H9 (cell line): Measurements from ENCODE around the gene KRT8. TPM values are rescaled to one million over a fixed set of nuclear protein-coding genes. Genes with fewer than 3 reads are reported as not detected.

Source experiments
- DNase-seq: peaks from one replicate; pipeline ENCODE4 v3.0.0-alpha.2; 2017
- H2AFZ ChIP-seq: one replicate; pipeline ENCODE4 v1.6.1; 2013; ENCODE audit warnings: mild to moderate bottlenecking, low read length, control low read depth, moderate library complexity
- H2AK5ac ChIP-seq: 2 replicates; pipeline ENCODE4 v1.6.1; 2013; ENCODE audit warnings: low read length, control low read depth, mixed read lengths; ENCODE audit not compliant: insufficient read length
- H2BK120ac ChIP-seq: one replicate; pipeline ENCODE4 v1.6.1; 2013; ENCODE audit warnings: low read depth, mild to moderate bottlenecking, low read length, control low read depth, inconsistent platforms; ENCODE audit not compliant: poor library complexity, severe bottlenecking
- H2BK12ac ChIP-seq: 2 replicates; pipeline ENCODE4 v1.6.1; 2013; ENCODE audit warnings: low read length, control low read depth, mixed read lengths, low read depth; ENCODE audit not compliant: insufficient read length
- H2BK15ac ChIP-seq: 2 replicates; pipeline ENCODE4 v1.6.1; 2013; ENCODE audit warnings: low read depth, low read length, control low read depth
- H2BK20ac ChIP-seq: one replicate; pipeline ENCODE4 v1.6.1; 2013; ENCODE audit warnings: low read depth, mild to moderate bottlenecking, low read length, control low read depth, inconsistent platforms; ENCODE audit not compliant: poor library complexity, severe bottlenecking
- H2BK5ac ChIP-seq: 2 replicates; pipeline ENCODE4 v1.6.1; 2013; ENCODE audit warnings: low read length, control low read depth, mixed read lengths; ENCODE audit not compliant: insufficient read length
- H3K14ac ChIP-seq: 2 replicates; pipeline ENCODE4 v1.6.1; 2013; ENCODE audit warnings: low read length, control low read depth; ENCODE audit not compliant: insufficient read depth
- H3K18ac ChIP-seq: 2 replicates; pipeline ENCODE4 v1.6.1; 2013; ENCODE audit warnings: low read depth, mild to moderate bottlenecking, mixed read lengths, low read length, control low read depth; ENCODE audit not compliant: insufficient read length
- H3K23ac ChIP-seq: 2 replicates; pipeline ENCODE4 v1.6.1; 2013; ENCODE audit warnings: low read length, control low read depth, mixed read lengths, low read depth; ENCODE audit not compliant: insufficient read length
- H3K23me2 ChIP-seq: 2 replicates; pipeline ENCODE4 v1.6.1; 2013; ENCODE audit warnings: low read depth, mild to moderate bottlenecking, mixed read lengths, low read length, control low read depth; ENCODE audit not compliant: insufficient read length, poor library complexity, severe bottlenecking
- H3K27ac ChIP-seq: 2 replicates; pipeline ENCODE4 v1.5.1; 2013; ENCODE audit warnings: low read length, control low read depth, mixed read lengths, low read depth; ENCODE audit not compliant: insufficient read length
- H3K27me3 ChIP-seq: 2 replicates; pipeline ENCODE4 v1.6.1; 2013; ENCODE audit warnings: low read length, control low read depth, inconsistent platforms; ENCODE audit not compliant: insufficient read depth
- H3K4ac ChIP-seq: 2 replicates; pipeline ENCODE4 v1.6.1; 2013; ENCODE audit warnings: low read depth, mild to moderate bottlenecking, control low read depth, inconsistent platforms, low read length, moderate library complexity
- H3K4me1 ChIP-seq: 2 replicates; pipeline ENCODE4 v1.6.1; 2013; ENCODE audit warnings: low read length, control low read depth, inconsistent platforms; ENCODE audit not compliant: insufficient read depth
- H3K4me2 ChIP-seq: 2 replicates; pipeline ENCODE4 v1.6.1; 2013; ENCODE audit warnings: low read length, control low read depth, mixed read lengths; ENCODE audit not compliant: insufficient read length, insufficient read depth
- H3K56ac ChIP-seq: 2 replicates; pipeline ENCODE4 v1.6.1; 2013; ENCODE audit warnings: low read depth, mild to moderate bottlenecking, mixed read lengths, low read length, control low read depth; ENCODE audit not compliant: insufficient read length
- H3K79me1 ChIP-seq: 2 replicates; pipeline ENCODE4 v1.6.1; 2013; ENCODE audit warnings: low read depth, mild to moderate bottlenecking, moderate library complexity, low read length, control low read depth, inconsistent platforms; ENCODE audit not compliant: insufficient read depth, poor library complexity, severe bottlenecking
- H3K79me2 ChIP-seq: 2 replicates; pipeline ENCODE4 v1.6.1; 2013; ENCODE audit warnings: low read length, control low read depth, inconsistent platforms; ENCODE audit not compliant: insufficient read depth
- H3K9ac ChIP-seq: 2 replicates; pipeline ENCODE4 v1.6.1; 2013; ENCODE audit warnings: low read length, control low read depth, mixed read lengths; ENCODE audit not compliant: insufficient read length; ENCODE audit errors: extremely low read depth
- H3K9me3 ChIP-seq: one replicate; pipeline ENCODE4 v1.6.1; 2013; ENCODE audit warnings: low read depth, low read length, inconsistent platforms; ENCODE audit not compliant: control insufficient read depth
- H3T11ph ChIP-seq: one replicate; pipeline ENCODE4 v1.6.1; 2013; ENCODE audit warnings: mild to moderate bottlenecking, low read length, control low read depth, inconsistent platforms
- H4K20me1 ChIP-seq: one replicate; pipeline ENCODE4 v1.6.1; 2013; ENCODE audit not compliant: control insufficient read depth, insufficient read length, insufficient read depth
- H4K5ac ChIP-seq: 2 replicates; pipeline ENCODE4 v1.6.1; 2013; ENCODE audit warnings: low read depth, mild to moderate bottlenecking, mixed read lengths, low read length, control low read depth; ENCODE audit not compliant: insufficient read length
- H4K8ac ChIP-seq: replicated peaks from 2 replicates; pipeline ENCODE4 v1.6.1; 2013; ENCODE audit warnings: low read length, control low read depth, mixed read lengths, low read depth; ENCODE audit not compliant: insufficient read length
- H4K91ac ChIP-seq: 2 replicates; pipeline ENCODE4 v1.6.1; 2013; ENCODE audit warnings: low read depth, mild to moderate bottlenecking, moderate library complexity, mixed read lengths, low read length, control low read depth; ENCODE audit not compliant: insufficient read length
- H3K27ac Mint-ChIP-seq, 3 experiments: 2 replicates in 2 of 3; 3 replicates in 1 of 3; pipeline ENCODE4 v1.8.0; 2020 to 2021; ENCODE audit warnings: mixed read lengths in 3 of 3, mild to moderate bottlenecking in 1 of 3, moderate library complexity in 1 of 3
- H3K27me3 Mint-ChIP-seq: 2 replicates; pipeline ENCODE4 v1.8.0; 2021; ENCODE audit warnings: low read depth, mild to moderate bottlenecking, moderate library complexity, mixed read lengths
- H3K36me3 Mint-ChIP-seq, 3 experiments: 2 replicates in 2 of 3; 3 replicates in 1 of 3; pipeline ENCODE4 v1.8.0; 2020 to 2021; ENCODE audit warnings: low read depth in 3 of 3, mixed read lengths in 3 of 3; ENCODE audit not compliant: insufficient read depth in 1 of 3
- H3K4me1 Mint-ChIP-seq, 2 experiments: 2 replicates each; pipeline ENCODE4 v1.8.0; 2020; ENCODE audit warnings: mixed read lengths in 2 of 2
- H3K4me3 Mint-ChIP-seq, 2 experiments: 2 replicates in 1 of 2; 3 replicates in 1 of 2; pipeline ENCODE4 v1.8.0; 2020 to 2021; ENCODE audit warnings: mild to moderate bottlenecking in 2 of 2, mixed read lengths in 2 of 2, moderate library complexity in 1 of 2
- H3K9me3 Mint-ChIP-seq, 2 experiments: 2 replicates in 1 of 2; 3 replicates in 1 of 2; pipeline ENCODE4 v1.8.0; 2020; ENCODE audit warnings: mild to moderate bottlenecking in 2 of 2, mixed read lengths in 2 of 2, moderate library complexity in 1 of 2
- WGBS: extraction: QIAGEN DNeasy Blood & Tissue Kit; methylation state at CpG from one replicate; pipeline ENCODE4 v1.1.7; 2013; ENCODE audit warnings: missing lambda C conversion rate, low lambda C conversion rate, mixed read lengths; ENCODE audit not compliant: insufficient read length; ENCODE audit errors: extremely low coverage; 5-methylcytosine and 5-hydroxymethylcytosine counted together
- total RNA-seq: library from RNA; stranded (reverse); gene quantifications from 2 replicates; pipeline ENCODE4 v1.2.1, GENCODE V29; 2021
- TF ChIP-seq, protein P1 (sequence below): fragments of 200-600 bp; sonication (generic); conservative IDR thresholded peaks from 3 replicates; pipeline ENCODE4 v1.8.0; 2021; ENCODE audit warnings: antibody characterized with exemption, mild to moderate bottlenecking

Gene KRT8
- total RNA-seq, 1 experiment from 2014 or later = 244 TPM

DNA sequence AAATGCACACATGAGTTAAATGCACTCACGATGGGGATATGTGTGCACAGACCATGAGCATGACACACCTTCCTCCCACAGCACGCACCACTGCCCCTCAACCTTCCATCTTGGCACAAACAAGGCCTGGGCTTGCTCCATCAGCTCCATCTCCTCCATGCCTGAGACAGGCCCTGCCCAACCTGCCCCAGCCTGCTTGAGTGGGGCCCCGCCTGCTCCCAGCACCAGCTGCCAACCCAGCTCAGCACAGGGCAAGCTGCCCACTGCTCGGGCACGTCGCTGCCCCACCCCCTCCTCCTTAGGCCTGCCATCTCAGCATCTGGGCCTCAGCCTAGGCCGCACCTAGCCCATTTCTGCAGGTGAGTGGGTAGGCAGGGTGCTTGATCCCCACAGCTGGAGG, 28.5 kb downstream of the KRT8 start:
- no peaks in the 10 kb centered on the region for H3K4me1 ChIP-seq

More for the DNA sequence above, 28.5 kb downstream of the KRT8 start:
- Histone ChIP-seq H3K4ac (no peak overlapping the region), H3K18ac (no peak overlapping the region), H3K27ac (no peak overlapping the region), H3K9me3 (no peaks in the 10 kb centered on the region), H3K79me2 (no peaks in the 10 kb centered on the region), H3K23ac (no peak overlapping the region), H2BK12ac (no peak overlapping the region), H2BK120ac (no peak overlapping the region), H3K23me2 (peaks cover 9% of the 10 kb centered on the region), H3K14ac (no peak overlapping the region), H3K4me2 (no peak overlapping the region), H3K9ac (no peak overlapping the region), H4K20me1 (no peaks in the 10 kb centered on the region), H3K56ac (no peak overlapping the region), H4K91ac (no peak overlapping the region), H2BK15ac (no peak overlapping the region), H4K5ac (no peak overlapping the region), H2AFZ (no peak overlapping the region), H2BK20ac (no peak overlapping the region), H3K79me1 (no peaks in the 10 kb centered on the region), H2BK5ac (no peak overlapping the region), H2AK5ac (no peak overlapping the region), H4K8ac (no peak overlapping the region), H3K27me3 (no peaks in the 10 kb centered on the region; the same call in 1 of the 2 replicates), H3T11ph (no peak overlapping the region)
- H3K4me1 Mint-ChIP-seq = peaks cover 12 to 28% of the 10 kb centered on the region in 2 experiments
- H3K27ac Mint-ChIP-seq = no peak overlapping the region
- no peak overlapping the region for H3K4me3 Mint-ChIP-seq
- H3K27me3 Mint-ChIP-seq = peaks cover 59% of the 10 kb centered on the region
- no peaks in the 10 kb centered on the region for H3K36me3 Mint-ChIP-seq
- no peaks in the 10 kb centered on the region for H3K9me3 Mint-ChIP-seq
- no peak for DNase-seq
- TF ChIP-seq, protein P1, sequence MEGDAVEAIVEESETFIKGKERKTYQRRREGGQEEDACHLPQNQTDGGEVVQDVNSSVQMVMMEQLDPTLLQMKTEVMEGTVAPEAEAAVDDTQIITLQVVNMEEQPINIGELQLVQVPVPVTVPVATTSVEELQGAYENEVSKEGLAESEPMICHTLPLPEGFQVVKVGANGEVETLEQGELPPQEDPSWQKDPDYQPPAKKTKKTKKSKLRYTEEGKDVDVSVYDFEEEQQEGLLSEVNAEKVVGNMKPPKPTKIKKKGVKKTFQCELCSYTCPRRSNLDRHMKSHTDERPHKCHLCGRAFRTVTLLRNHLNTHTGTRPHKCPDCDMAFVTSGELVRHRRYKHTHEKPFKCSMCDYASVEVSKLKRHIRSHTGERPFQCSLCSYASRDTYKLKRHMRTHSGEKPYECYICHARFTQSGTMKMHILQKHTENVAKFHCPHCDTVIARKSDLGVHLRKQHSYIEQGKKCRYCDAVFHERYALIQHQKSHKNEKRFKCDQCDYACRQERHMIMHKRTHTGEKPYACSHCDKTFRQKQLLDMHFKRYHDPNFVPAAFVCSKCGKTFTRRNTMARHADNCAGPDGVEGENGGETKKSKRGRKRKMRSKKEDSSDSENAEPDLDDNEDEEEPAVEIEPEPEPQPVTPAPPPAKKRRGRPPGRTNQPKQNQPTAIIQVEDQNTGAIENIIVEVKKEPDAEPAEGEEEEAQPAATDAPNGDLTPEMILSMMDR = no peak
- no CpG with 5 or more reads among the region's 7 CpGs for WGBS
